ENCODE data around the gene ZKSCAN4. TPM values are rescaled to one million over a fixed set of nuclear protein-coding genes. Genes with fewer than 3 reads are reported as not detected.

The ZKSCAN4 gene
- total RNA-seq, 1 experiment from 2014 or later, result 7.3 TPM

- TF ChIP-seq SMAD3 (CRISPR knock-in tag; IDR thresholded peaks at IDR 0.05; ENCODE audit: borderline replicate concordance) (0 out of 2 replicates have a peak, but pooled peaks have one; percentile 27), ZNF425 (CRISPR knock-in tag; conservative IDR thresholded peaks at IDR 0.05) (no peak), JUN (CRISPR knock-in tag; IDR thresholded peaks at IDR 0.05) (peak; percentile 73; the same call in 1 of the 2 replicates), ATF3 (CRISPR knock-in tag; conservative IDR thresholded peaks at IDR 0.05) (no peak), JAZF1 (CRISPR knock-in tag; IDR thresholded peaks at IDR 0.05) (no peak), ZNF532 (CRISPR knock-in tag; IDR thresholded peaks at IDR 0.05; ENCODE audit: borderline replicate concordance) (no peak), NFE2L1 (CRISPR knock-in tag; IDR thresholded peaks at IDR 0.05) (0 out of 2 replicates have a peak, but pooled peaks have one; percentile 47), RORB (CRISPR knock-in tag; IDR thresholded peaks at IDR 0.05) (no peak)
These were observed 15.1 kb upstream of the ZKSCAN4 start, which contains the start of gene ZSCAN26 (continued) for GRCh38 chr6:28266962-28267694.

GRCh38 chr6:28266563-28266961, 14.5 kb upstream of the ZKSCAN4 start:
- no peak for ATAC-seq
- TF ChIP-seq SOX15 (CRISPR knock-in tag; IDR thresholded peaks at IDR 0.05), result no peak
- no peak for TF ChIP-seq ZNF532 (CRISPR knock-in tag; IDR thresholded peaks at IDR 0.05; ENCODE audit: borderline replicate concordance)
- no peak for TF ChIP-seq MYBL2 (CRISPR knock-in tag; IDR thresholded peaks at IDR 0.05)
- no peak for TF ChIP-seq STAT6 (CRISPR knock-in tag; conservative IDR thresholded peaks at IDR 0.05; ENCODE audit: low read depth)
- TF ChIP-seq JUN (CRISPR knock-in tag; IDR thresholded peaks at IDR 0.05), result no peak
- no peak for TF ChIP-seq FOXP1 (CRISPR knock-in tag; IDR thresholded peaks at IDR 0.05; ENCODE audit: borderline replicate concordance)
- no peak for TF ChIP-seq ZNF396 (CRISPR knock-in tag; IDR thresholded peaks at IDR 0.05; ENCODE audit: borderline replicate concordance)
- TF ChIP-seq ARID4B (CRISPR knock-in tag; IDR thresholded peaks at IDR 0.05; ENCODE audit: borderline replicate concordance), result no peak
- TF ChIP-seq RORB (CRISPR knock-in tag; IDR thresholded peaks at IDR 0.05), result no peak
- no peak for TF ChIP-seq NFE2L1 (CRISPR knock-in tag; IDR thresholded peaks at IDR 0.05)

More at GRCh38 chr6:28266563-28266961, 14.5 kb upstream of the ZKSCAN4 start:
- DNase-seq (ENCODE audit: low spot score), result no peak
- Mint-ChIP-seq H3K4me3 (no peak overlapping the region), H3K4me1 (no peaks in the 10 kb centered on the region), H3K27ac (no peak overlapping the region; the same call in 1 of the 2 replicates), H3K36me3 (no peaks in the 10 kb centered on the region), H3K27me3 (ENCODE audit: low read depth) (peaks cover 37% of the 10 kb centered on the region), H3K9me3 (no peaks in the 10 kb centered on the region)
- ChIA-PET CTCF (interaction anchor here (1.1 to 2.7 kb wide), 5 partner anchors 13 to 117 kb away, joined by 4 to 34 read pairs (median 11); partner anchors contain the start of gene ZKSCAN4), POLR2A (interaction anchor here (0.6 to 2.1 kb wide), 14 partner anchors 13 to 373 kb away, joined by 3 to 14 read pairs (median 4); partner anchors contain the start of genes PGBD1, ZKSCAN3, ZKSCAN4 and ZKSCAN8)
